Right lobe of liver (tissue), 4 donors: ENCODE results near the gene ZFAND2B.

Experiments used
- CTCF ChIP-seq, 4 donors: fragments of 200-600 bp in 3 of 4; fragments of 450-650 bp in 1 of 4; IDR thresholded peaks; one replicate each; pipeline versions ENCODE4 v1.5.1 to v1.8.0; 2016 to 2022; ENCODE audit warnings: antibody characterized with exemption in 4 of 4, mild to moderate bottlenecking in 2 of 4
- POLR2A ChIP-seq: fragments of 450-650 bp; IDR thresholded peaks from one replicate; pipeline ENCODE4 v1.6.1; 2017; ENCODE audit warnings: antibody characterized with exemption, mild to moderate bottlenecking
- donor health status: DM: no; HTN: no; CAD: no.
- donor health status: DM: no; HTN: no; CAD: no.
- donor health status: DM: no; HTN: yes; CAD: no.

- TF ChIP-seq CTCF (IDR thresholded peaks at IDR 0.05) (no peak), POLR2A (no peak)
Observed at GRCh38 chr2:219174146-219174545, 32.4 kb upstream of the ZFAND2B start.
